ENCODE measurements around the gene EIF4G1.

The EIF4G1 gene

DNA sequence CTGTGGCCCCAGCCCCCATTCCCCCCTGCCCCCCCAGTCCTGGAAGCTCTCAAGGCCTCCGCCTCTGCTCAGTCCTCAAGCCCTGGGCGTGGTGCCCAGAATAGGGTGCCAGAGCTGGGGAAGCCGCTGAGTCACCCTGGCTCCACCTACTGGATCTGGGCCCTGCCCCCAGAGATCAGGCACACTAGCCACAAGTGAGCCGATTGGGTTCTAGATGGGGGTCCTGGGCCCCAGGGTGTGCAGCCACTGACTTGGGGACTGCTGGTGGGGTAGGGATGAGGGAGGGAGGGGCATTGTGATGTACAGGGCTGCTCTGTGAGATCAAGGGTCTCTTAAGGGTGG is 5.7 kb downstream of the EIF4G1 start:
- Mint-ChIP-seq H3K4me3 (no peak overlapping the region), H3K27ac (peak overlapping the region; percentile 22), H3K27me3 (no peaks in the 10 kb centered on the region), H3K9me3 (no peaks in the 10 kb centered on the region), H3K4me1 (ENCODE audit: low read depth) (peaks cover 67% of the 10 kb centered on the region), H3K36me3 (ENCODE audit: low read depth) (peaks cover 85% of the 10 kb centered on the region)

DNA sequence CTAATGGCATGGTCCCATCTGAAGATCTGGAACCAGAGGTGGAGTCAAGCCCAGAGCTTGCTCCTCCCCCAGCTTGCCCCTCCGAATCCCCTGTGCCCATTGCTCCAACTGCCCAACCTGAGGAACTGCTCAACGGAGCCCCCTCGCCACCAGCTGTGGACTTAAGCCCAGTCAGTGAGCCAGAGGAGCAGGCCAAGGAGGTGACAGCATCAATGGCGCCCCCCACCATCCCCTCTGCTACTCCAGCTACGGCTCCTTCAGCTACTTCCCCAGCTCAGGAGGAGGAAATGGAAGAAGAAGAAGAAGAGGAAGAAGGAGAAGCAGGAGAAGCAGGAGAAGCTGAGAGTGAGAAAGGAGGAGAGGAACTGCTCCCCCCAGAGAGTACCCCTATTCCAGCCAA is 7.3 kb downstream of the EIF4G1 start:
- Mint-ChIP-seq H3K9me3 (no peaks in the 10 kb centered on the region), H3K4me3 (no peak overlapping the region), H3K36me3 (ENCODE audit: low read depth) (peaks cover 90% of the 10 kb centered on the region), H3K27me3 (no peaks in the 10 kb centered on the region), H3K27ac (peak overlapping the region; percentile 40), H3K4me1 (ENCODE audit: low read depth) (peaks cover 70% of the 10 kb centered on the region)

DNA sequence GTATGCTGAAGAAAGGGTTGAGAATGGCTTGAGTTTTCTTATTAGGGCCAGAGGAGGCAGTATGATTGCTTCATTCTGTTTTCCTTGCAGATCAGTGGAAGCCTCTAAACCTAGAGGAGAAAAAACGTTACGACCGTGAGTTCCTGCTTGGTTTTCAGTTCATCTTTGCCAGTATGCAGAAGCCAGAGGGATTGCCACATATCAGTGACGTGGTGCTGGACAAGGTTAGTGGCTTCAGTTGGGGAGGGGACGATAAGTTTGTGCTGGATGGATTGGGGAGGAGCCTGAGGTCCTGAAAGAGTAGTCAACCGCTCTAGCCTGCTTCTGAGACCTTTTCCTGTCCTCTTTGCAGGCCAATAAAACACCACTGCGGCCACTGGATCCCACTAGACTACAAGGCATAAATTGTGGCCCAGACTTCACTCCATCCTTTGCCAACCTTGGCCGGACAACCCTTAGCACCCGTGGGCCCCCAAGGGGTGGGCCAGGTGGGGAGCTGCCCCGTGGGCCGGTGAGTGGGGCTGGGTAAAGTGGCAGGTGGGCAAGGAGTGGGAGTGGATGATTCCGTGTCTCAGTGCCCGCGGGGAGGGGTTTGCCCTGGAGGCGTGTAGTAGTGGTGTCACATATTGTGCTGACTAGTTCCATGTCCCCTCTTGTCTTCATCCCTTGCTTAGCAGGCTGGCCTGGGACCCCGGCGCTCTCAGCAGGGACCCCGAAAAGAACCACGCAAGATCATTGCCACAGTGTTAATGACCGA is 8.5 kb downstream of the EIF4G1 start:
- Mint-ChIP-seq H3K4me3 (no peak overlapping the region), H3K27ac (no peak overlapping the region), H3K27me3 (no peaks in the 10 kb centered on the region)

DNA sequence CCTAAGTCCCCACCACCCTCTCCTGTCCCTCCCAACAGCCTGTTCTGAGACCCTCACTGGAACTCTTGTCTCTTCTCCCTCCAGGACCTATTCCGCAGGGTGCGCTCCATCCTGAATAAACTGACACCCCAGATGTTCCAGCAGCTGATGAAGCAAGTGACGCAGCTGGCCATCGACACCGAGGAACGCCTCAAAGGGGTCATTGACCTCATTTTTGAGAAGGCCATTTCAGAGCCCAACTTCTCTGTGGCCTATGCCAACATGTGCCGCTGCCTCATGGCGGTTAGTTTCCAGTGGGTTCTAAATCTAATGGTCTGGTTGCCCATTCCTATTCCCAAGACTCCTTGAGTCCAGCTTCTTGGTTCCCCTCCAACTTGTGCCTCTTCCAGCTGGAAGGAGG is 9.3 kb downstream of the EIF4G1 start:
- peaks cover 54% of the 10 kb centered on the region for H3K4me1 Mint-ChIP-seq (ENCODE audit: low read depth)
- no peaks in the 10 kb centered on the region for H3K27me3 Mint-ChIP-seq
- H3K4me3 Mint-ChIP-seq, result no peak overlapping the region
- no peaks in the 10 kb centered on the region for H3K9me3 Mint-ChIP-seq
- H3K36me3 Mint-ChIP-seq (ENCODE audit: low read depth), result peaks cover 93% of the 10 kb centered on the region
- H3K27ac Mint-ChIP-seq, result no peak overlapping the region

More for the DNA sequence above, 8.5 kb downstream of the EIF4G1 start:
- peaks cover 58% of the 10 kb centered on the region for H3K4me1 Mint-ChIP-seq (ENCODE audit: low read depth)
- H3K9me3 Mint-ChIP-seq, result no peaks in the 10 kb centered on the region
- H3K36me3 Mint-ChIP-seq (ENCODE audit: low read depth), result peaks cover 90% of the 10 kb centered on the region

DNA sequence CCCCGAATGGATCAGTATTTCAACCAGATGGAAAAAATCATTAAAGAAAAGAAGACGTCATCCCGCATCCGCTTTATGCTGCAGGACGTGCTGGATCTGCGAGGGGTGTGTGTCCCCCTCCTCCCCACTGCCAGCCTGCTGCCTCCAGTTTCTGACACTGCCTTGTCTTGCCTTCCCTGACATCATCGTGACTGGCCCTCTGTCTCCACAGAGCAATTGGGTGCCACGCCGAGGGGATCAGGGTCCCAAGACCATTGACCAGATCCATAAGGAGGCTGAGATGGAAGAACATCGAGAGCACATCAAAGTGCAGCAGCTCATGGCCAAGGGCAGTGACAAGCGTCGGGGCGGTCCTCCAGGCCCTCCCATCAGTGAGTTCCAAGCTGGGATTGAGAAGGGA is 10.9 kb downstream of the EIF4G1 start:
- H3K27me3 Mint-ChIP-seq, result no peaks in the 10 kb centered on the region
- H3K4me1 Mint-ChIP-seq (ENCODE audit: low read depth), result peaks cover 53% of the 10 kb centered on the region
- H3K27ac Mint-ChIP-seq, result peak overlapping the region; percentile 85
- H3K9me3 Mint-ChIP-seq, result no peaks in the 10 kb centered on the region
- H3K4me3 Mint-ChIP-seq, result no peak overlapping the region
- H3K36me3 Mint-ChIP-seq (ENCODE audit: low read depth), result peaks cover 95% of the 10 kb centered on the region

DNA sequence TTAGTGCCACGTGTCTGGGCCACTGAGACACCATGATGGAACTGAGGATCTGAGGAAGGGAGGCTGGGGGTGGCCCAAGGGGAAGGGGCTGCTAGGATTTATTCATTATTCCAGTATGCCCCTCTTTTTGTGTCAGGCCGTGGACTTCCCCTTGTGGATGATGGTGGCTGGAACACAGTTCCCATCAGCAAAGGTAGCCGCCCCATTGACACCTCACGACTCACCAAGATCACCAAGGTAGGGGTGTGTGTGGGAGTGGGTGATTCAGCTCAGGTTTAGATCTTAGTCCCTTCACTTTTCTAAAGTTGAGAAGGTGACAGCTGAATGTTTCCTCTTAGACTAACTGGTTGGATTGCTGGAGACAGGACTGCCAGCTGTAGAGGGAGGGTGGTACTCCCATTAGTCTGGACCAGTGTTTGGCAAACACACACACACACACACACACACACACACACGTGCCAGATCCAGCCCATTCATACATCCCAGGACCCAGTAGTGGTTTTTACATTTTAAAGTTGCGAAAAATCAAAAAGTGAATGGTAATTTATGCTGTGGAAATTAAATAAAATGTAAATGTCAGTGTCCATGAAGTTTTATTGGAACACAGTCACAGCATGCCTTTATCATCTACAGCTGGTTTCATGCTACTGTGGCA is 11.4 kb downstream of the EIF4G1 start:
- H3K27me3 Mint-ChIP-seq, result no peaks in the 10 kb centered on the region

DNA sequence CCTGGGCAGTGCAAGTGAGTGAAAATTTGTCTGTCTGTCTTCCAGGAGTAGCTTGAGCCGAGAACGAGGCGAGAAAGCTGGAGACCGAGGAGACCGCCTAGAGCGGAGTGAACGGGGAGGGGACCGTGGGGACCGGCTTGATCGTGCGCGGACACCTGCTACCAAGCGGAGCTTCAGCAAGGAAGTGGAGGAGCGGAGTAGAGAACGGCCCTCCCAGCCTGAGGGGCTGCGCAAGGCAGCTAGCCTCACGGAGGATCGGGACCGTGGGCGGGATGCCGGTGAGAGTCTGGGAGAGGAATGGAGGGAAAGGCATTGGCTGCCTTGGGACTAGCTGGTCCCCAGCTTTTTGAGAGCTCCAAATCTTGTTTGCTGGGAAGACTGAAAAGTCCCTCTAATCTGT is 12.8 kb downstream of the EIF4G1 start:
- H3K36me3 Mint-ChIP-seq (ENCODE audit: low read depth), result peaks cover 94% of the 10 kb centered on the region
- no peaks in the 10 kb centered on the region for H3K27me3 Mint-ChIP-seq
- H3K9me3 Mint-ChIP-seq, result no peaks in the 10 kb centered on the region
- H3K4me3 Mint-ChIP-seq, result no peak overlapping the region
- peaks cover 56% of the 10 kb centered on the region for H3K4me1 Mint-ChIP-seq (ENCODE audit: low read depth)
- peak overlapping the region; percentile 31 for H3K27ac Mint-ChIP-seq

More for the DNA sequence above, 11.4 kb downstream of the EIF4G1 start:
- Mint-ChIP-seq H3K4me1 (ENCODE audit: low read depth) (peaks cover 53% of the 10 kb centered on the region), H3K9me3 (no peaks in the 10 kb centered on the region), H3K27ac (peak overlapping the region; percentile 85), H3K36me3 (ENCODE audit: low read depth) (peaks cover 94% of the 10 kb centered on the region), H3K4me3 (no peak overlapping the region)

DNA sequence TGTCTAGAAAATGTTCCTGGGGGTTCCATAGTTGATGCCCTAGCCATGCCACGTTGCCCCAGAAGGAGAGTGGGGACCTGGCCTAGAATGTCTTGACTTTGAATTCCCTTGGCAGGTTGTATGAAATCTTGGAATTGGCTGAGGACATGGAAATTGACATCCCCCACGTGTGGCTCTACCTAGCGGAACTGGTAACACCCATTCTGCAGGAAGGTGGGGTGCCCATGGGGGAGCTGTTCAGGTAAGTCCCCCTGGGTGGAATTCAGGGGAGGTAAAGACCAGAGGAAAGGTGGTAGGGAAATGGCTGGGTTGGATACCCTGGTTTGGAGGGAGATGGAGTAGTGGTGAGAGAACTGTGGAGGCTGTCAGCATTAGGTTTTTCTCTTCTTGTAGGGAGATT is 14.1 kb downstream of the EIF4G1 start:
- no peaks in the 10 kb centered on the region for H3K9me3 Mint-ChIP-seq
- H3K4me1 Mint-ChIP-seq (ENCODE audit: low read depth), result peaks cover 62% of the 10 kb centered on the region
- peaks cover 94% of the 10 kb centered on the region for H3K36me3 Mint-ChIP-seq (ENCODE audit: low read depth)
- H3K27me3 Mint-ChIP-seq, result no peaks in the 10 kb centered on the region
- H3K27ac Mint-ChIP-seq, result peak overlapping the region; percentile 81
- H3K4me3 Mint-ChIP-seq, result no peak overlapping the region

DNA sequence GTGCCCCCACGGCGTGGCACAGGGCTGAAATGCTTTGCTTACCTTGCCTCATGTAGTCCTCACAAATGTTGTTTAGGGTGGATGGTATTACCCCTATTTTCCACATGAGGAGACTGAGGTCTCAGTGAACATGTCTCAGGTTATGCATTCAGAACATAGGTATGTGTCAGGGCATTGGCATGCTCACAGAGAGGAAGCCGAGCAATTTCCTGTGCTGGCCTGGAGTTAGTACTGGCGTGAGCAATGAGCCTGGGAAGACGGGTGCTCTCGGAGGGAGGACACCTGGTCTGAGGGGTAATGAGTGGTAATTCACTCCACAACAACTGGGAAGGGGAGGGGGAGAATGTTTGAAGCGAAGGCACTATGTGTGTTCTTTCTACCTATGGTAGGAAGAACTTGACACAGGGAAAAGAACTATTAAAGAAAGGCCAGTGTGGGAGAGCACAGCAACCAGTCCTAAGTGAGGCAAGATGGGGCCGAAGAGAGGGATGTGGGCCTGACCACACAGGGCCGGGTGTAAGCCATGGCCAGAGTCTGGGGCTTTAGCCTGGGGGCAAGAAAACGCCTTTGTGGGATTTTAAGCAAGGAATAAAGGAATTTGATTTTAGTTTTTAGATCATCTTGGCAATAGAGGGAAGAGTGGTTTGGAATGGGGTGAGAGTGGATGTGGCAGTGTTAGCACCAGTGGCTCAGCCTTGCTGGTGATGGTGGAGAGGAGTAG is 18.1 kb downstream of the EIF4G1 start:
- peak overlapping the region; percentile 84 for H3K27ac Mint-ChIP-seq
- H3K36me3 Mint-ChIP-seq (ENCODE audit: low read depth), result peaks cover 75% of the 10 kb centered on the region
- H3K27me3 Mint-ChIP-seq, result no peaks in the 10 kb centered on the region
- H3K4me1 Mint-ChIP-seq (ENCODE audit: low read depth), result peaks cover 72% of the 10 kb centered on the region
- no peaks in the 10 kb centered on the region for H3K9me3 Mint-ChIP-seq
- no peak overlapping the region for H3K4me3 Mint-ChIP-seq

DNA sequence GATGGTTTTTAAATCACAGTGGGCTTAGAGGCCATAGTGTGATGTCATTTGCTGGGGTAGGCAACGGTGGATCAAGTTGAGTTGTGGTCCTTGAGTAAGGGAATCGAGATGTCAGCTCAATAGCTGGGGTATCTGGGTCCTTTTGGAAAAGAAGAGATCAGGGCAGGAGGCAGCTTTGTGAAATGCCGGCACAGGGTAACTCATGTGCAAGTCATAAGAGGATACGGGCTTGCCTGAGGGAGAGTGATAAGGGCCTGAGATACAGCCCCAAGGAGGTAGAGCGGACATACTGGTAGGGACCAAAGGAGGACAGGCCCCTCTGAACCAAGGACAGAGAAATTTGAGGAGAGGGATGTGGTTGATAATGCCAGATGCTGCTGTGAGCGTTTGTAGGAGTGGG is 18.8 kb downstream of the EIF4G1 start:
- H3K27ac Mint-ChIP-seq, result peak overlapping the region; percentile 84
- H3K36me3 Mint-ChIP-seq (ENCODE audit: low read depth), result peaks cover 69% of the 10 kb centered on the region
- peak overlapping the region; percentile 17 for H3K4me3 Mint-ChIP-seq
- H3K9me3 Mint-ChIP-seq, result no peaks in the 10 kb centered on the region
- H3K4me1 Mint-ChIP-seq (ENCODE audit: low read depth), result peaks cover 79% of the 10 kb centered on the region
- H3K27me3 Mint-ChIP-seq, result no peaks in the 10 kb centered on the region

DNA sequence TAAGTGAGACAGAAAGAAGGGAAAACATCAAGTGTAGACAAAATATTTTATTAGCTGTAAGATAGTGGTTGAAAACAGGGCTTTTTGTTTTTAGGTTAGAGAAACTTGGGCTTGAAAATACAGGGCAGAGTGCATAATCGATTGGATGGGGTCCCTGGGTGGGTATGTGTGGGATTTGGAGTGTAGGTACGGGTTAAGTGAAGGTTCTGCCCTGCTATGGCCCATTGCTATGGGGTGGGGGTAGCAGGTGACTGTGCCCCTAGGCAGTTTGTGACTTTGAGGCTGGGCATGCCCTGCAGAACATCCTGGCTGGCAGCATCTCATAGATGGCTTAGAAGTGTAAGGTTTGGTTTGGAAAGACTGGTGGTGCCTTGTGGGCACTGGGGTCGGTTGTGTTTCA is 19.3 kb downstream of the EIF4G1 start:
- no peaks in the 10 kb centered on the region for H3K9me3 Mint-ChIP-seq
- H3K4me3 Mint-ChIP-seq, result peak overlapping the region; percentile 15
- peaks cover 80% of the 10 kb centered on the region for H3K4me1 Mint-ChIP-seq (ENCODE audit: low read depth)
- H3K36me3 Mint-ChIP-seq (ENCODE audit: low read depth), result peaks cover 65% of the 10 kb centered on the region
- H3K27ac Mint-ChIP-seq, result peak overlapping the region; percentile 84
- no peaks in the 10 kb centered on the region for H3K27me3 Mint-ChIP-seq

DNA sequence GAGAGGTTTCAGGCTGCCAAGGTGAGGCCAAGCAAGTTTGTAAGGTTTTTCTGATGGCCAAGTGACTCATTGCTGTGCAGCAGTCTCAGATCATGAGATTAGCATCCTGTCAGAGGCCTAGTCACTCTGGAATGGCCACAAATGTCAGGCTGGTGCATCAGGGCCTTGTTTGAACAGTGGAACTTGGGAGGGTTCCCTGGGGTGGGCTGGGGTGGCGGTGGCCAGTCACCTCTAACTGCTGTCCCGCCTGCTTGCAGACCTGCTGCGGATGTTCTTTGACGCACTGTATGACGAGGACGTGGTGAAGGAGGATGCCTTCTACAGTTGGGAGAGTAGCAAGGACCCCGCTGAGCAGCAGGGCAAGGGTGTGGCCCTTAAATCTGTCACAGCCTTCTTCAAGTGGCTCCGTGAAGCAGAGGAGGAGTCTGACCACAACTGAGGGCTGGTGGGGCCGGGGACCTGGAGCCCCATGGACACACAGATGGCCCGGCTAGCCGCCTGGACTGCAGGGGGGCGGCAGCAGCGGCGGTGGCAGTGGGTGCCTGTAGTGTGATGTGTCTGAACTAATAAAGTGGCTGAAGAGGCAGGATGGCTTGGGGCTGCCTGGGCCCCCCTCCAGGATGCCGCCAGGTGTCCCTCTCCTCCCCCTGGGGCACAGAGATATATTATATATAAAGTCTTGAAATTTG is 20.2 kb downstream of the EIF4G1 start:
- Mint-ChIP-seq H3K4me1 (ENCODE audit: low read depth) (peaks cover 74% of the 10 kb centered on the region), H3K4me3 (peak overlapping the region; percentile 60), H3K36me3 (ENCODE audit: low read depth) (peaks cover 55% of the 10 kb centered on the region), H3K27me3 (no peaks in the 10 kb centered on the region), H3K27ac (peak overlapping the region; percentile 96), H3K9me3 (no peaks in the 10 kb centered on the region)

DNA sequence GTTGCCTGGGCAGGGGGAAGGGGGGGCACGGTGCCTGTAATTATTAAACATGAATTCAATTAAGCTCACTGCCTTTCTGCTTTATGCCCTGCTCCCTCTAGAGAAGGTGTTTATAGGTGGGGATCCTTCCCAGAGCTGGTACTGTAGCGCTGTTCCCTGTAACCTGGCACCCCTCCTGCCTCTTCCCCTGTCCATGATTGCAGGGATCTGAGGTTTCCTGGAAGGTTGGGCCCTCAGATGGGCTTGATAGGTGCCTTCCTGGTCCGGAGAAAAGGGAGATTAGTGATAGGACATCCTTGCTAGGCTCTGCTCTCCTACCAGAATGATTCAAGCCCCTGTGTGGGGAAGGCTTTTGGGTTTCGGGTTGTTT is 20.9 kb downstream of the EIF4G1 start:
- peaks cover 50% of the 10 kb centered on the region for H3K36me3 Mint-ChIP-seq (ENCODE audit: low read depth)
- H3K27ac Mint-ChIP-seq, result peak overlapping the region; percentile 88
- H3K4me1 Mint-ChIP-seq (ENCODE audit: low read depth), result peaks cover 70% of the 10 kb centered on the region
- peak overlapping the region; percentile 88 for H3K4me3 Mint-ChIP-seq
- no peaks in the 10 kb centered on the region for H3K9me3 Mint-ChIP-seq
- H3K27me3 Mint-ChIP-seq, result no peaks in the 10 kb centered on the region

DNA sequence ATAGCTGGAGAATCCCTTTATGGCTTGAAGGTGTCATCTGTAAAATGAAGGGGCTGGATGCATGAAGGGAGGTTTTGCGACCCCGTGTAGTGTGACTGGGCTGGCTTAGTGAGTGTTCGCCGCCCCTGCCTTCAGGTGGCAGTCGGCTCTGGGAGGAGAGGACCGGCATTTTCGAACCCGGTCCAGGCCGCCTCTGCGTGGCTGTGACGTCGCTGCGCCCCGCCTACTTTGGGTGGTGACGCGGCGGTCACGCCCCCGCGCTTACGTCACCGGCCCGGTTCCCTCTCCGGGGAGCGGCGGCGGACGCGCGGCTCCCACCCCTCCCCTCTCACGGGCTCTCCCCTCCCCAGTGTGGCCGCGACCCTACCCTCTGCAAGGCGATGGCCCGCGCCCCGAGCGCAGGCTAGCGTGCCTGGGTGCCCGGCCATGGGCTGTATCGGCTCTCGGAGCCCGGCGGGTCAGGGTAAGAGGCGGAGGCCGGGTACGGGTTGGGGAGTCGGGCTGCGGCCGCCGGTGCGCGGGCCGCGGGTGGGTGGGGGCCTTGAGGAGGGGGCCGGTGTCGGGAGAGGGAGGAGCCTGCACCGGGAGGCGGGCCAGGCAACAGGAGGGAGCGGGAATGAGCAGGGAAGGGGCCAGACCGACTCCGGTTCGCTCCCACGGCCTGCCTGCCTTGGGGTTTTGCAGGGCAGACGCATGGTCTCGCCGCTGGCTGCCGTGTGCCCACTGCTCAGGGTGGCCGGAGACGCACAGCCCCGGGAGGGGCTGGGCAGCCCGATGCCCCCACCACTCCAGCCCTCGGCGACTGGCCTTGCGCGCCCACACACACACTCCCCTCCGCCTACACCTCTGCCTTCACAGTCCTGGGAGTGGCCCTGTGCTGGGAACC is 21.5 kb downstream of the EIF4G1 start:
- no peaks in the 10 kb centered on the region for H3K27me3 Mint-ChIP-seq
- H3K27ac Mint-ChIP-seq, result peak overlapping the region; percentile 88
- H3K36me3 Mint-ChIP-seq (ENCODE audit: low read depth), result peaks cover 45% of the 10 kb centered on the region
- H3K4me3 Mint-ChIP-seq, result peak overlapping the region; percentile 88
- peaks cover 66% of the 10 kb centered on the region for H3K4me1 Mint-ChIP-seq (ENCODE audit: low read depth)
- no peaks in the 10 kb centered on the region for H3K9me3 Mint-ChIP-seq

Data from stimulated activated naive CD8-positive, alpha-beta T cell treated with anti-CD3 and anti-CD28 coated beads, Interleukin-15, Interleukin-2, amounts not matched to agents 100 ng/mL and 50 ng/mL, for 24 hours (primary cell).